ENCODE data around the gene VENTX. TPM values are rescaled to one million over a fixed set of nuclear protein-coding genes. Genes with fewer than 3 reads are reported as not detected.

VENTX gene, protein sequence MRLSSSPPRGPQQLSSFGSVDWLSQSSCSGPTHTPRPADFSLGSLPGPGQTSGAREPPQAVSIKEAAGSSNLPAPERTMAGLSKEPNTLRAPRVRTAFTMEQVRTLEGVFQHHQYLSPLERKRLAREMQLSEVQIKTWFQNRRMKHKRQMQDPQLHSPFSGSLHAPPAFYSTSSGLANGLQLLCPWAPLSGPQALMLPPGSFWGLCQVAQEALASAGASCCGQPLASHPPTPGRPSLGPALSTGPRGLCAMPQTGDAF
- total RNA-seq, result 1 to 10 TPM in 3 of 4 donors, under 1 TPM in 1; 0.46 to 2.5 (median 2.0) TPM

DNA sequence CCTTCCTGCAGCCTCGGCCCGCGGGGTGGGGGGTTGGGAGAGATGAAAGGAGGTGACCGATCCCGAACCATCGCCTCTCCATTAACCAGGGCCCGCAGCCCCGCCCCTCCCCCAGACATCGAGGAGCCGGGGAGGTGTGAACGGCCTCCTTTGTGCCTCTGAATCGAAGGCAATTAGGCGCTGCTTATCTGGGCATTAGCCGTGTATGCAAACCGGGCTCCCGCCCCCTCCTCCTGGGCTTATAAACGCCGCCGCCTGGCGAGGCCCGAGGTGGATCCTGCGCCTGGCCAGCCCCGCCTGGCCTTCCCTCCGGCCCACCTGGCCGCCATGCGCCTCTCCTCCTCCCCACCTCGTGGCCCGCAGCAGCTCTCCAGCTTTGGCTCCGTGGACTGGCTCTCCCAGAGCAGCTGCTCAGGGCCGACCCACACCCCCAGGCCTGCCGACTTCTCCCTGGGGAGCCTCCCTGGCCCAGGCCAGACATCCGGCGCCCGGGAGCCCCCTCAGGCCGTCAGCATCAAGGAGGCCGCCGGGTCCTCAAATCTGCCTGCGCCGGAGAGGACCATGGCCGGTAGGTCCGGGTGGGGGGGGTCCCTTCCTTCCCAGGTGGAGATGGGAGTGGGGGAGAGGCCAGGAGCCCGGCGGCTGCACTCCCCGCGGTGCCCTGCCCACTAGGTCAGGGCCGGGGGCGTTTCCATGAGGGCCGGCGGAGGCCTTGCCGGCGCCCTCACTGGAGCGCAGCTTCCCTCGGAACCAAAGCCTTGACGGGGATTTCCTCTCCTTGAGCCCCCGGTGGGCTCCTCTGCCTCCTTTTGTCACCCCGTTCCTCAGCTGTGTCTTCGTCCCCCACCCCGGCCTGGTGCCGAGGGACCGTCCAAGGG lies at the start of gene VENTX:
VENTX (plus strand) TSS at position 268 of the 878 bp plus-strand sequence; CDS start at position 328, 60 bp downstream.
- peaks cover 0 to 98% (median 32%) of the 10 kb centered on the region in 4 donors for H3K27me3 ChIP-seq
- 7% methylated on average over 13 of the region's 60 CpGs for WGBS

GRCh38 chr10:133187906-133188681 lies 49.6 kb upstream of the VENTX start:
- no peaks in the 10 kb centered on the region for H3K36me3 ChIP-seq
- no peak for TF ChIP-seq POLR2AphosphoS5 (IDR thresholded peaks at IDR 0.05)
- TF ChIP-seq POLR2A (IDR thresholded peaks at IDR 0.05; ENCODE audit: low read depth), result no peak
- no peak for TF ChIP-seq CTCF (IDR thresholded peaks at IDR 0.05)
- H3K9me3 ChIP-seq, result peaks cover 0 to 9% (median 7%) of the 10 kb centered on the region in 4 donors
- DNase-seq (ENCODE audit: extremely low spot score), result no peak
- intact Hi-C loops (cut with DNase I), result no loop called here
- 88% methylated on average over 21 of the region's 38 CpGs for WGBS
- H3K27ac ChIP-seq (replicated peaks in 1 of 4), result no peak overlapping the region
- H3K27me3 ChIP-seq, result peaks cover 0 to 47% (median 0%) of the 10 kb centered on the region in 4 donors
- H3K4me1 ChIP-seq, result no peaks in the 10 kb centered on the region
- H3K4me3 ChIP-seq, result no peak overlapping the region

More for the DNA sequence above, at the start of gene VENTX:
- H3K27ac ChIP-seq (replicated peaks in 1 of 4), result no peak within 1 kb of the TSS
- intact Hi-C loops (cut with DNase I), result no loop called here
- peaks cover 6 to 35% (median 31%) of the 10 kb centered on the region in 4 donors for H3K4me1 ChIP-seq
- DNase-seq (ENCODE audit: extremely low spot score), result no peak
- no peaks in the 10 kb centered on the region for H3K36me3 ChIP-seq
- H3K9me3 ChIP-seq, result no peaks in the 10 kb centered on the region
- peak within 1 kb of the TSS; percentile 28 to 42 (median 36) for H3K4me3 ChIP-seq
- TF ChIP-seq CTCF (IDR thresholded peaks at IDR 0.05) (no peak), EP300 (IDR thresholded peaks at IDR 0.05) (no peak), POLR2AphosphoS5 (IDR thresholded peaks at IDR 0.05) (no peak), POLR2A (IDR thresholded peaks at IDR 0.05; ENCODE audit: low read depth) (no peak)

GRCh38 chr10:133189256-133189655 lies 48.4 kb upstream of the VENTX start:
- Histone ChIP-seq H3K4me1 (no peaks in the 10 kb centered on the region), H3K9me3 (peaks cover 0 to 17% (median 13%) of the 10 kb centered on the region in 4 donors), H3K36me3 (no peaks in the 10 kb centered on the region), H3K27ac (replicated peaks in 1 of 4) (no peak overlapping the region), H3K4me3 (no peak overlapping the region), H3K27me3 (peaks cover 0 to 47% (median 0%) of the 10 kb centered on the region in 4 donors)
- DNase-seq (ENCODE audit: extremely low spot score), result no peak
- TF ChIP-seq EP300 (IDR thresholded peaks at IDR 0.05), result no peak
- TF ChIP-seq CTCF (IDR thresholded peaks at IDR 0.05), result no peak
- TF ChIP-seq POLR2AphosphoS5 (IDR thresholded peaks at IDR 0.05), result no peak
- no peak for TF ChIP-seq POLR2A (IDR thresholded peaks at IDR 0.05; ENCODE audit: low read depth)
- WGBS, result 89% methylated on average over 14 of the region's 22 CpGs
- intact Hi-C loops (cut with DNase I), result no loop called here

DNA sequence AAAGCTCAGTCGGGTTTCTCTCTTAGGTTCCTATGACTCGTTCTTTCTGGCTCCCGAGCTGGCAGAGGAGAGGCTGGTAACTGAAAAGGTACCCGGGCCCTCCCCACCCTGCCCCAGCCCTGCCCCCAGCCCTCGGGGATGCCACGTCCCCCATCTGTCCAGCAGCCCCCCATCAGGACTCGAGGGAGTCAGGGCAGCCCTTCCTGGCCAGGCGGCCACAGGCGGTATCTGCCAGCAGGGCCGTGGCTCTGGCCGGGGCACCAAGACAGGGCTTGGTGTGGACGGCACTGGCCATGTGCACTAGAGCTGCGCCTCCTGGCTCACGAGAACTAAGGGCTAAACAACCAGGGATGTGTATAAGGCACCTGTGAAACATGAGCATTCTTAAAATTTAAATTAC lies 47.9 kb upstream of the VENTX start:
- Histone ChIP-seq H3K27ac (replicated peaks in 1 of 4) (no peak overlapping the region), H3K36me3 (no peaks in the 10 kb centered on the region), H3K4me3 (no peak overlapping the region), H3K27me3 (peaks cover 0 to 47% (median 0%) of the 10 kb centered on the region in 4 donors), H3K9me3 (peaks cover 0 to 17% (median 13%) of the 10 kb centered on the region in 4 donors), H3K4me1 (no peaks in the 10 kb centered on the region)
- intact Hi-C loops (cut with DNase I), result no loop called here
- no peak for DNase-seq (ENCODE audit: extremely low spot score)
- WGBS, result 100% methylated on average over 2 of the region's 14 CpGs
- TF ChIP-seq EP300 (IDR thresholded peaks at IDR 0.05) (no peak), POLR2AphosphoS5 (IDR thresholded peaks at IDR 0.05) (no peak), POLR2A (IDR thresholded peaks at IDR 0.05; ENCODE audit: low read depth) (no peak), CTCF (IDR thresholded peaks at IDR 0.05) (no peak)
